ENCODE data around the gene NDUFC2.

GRCh38 chr11:78036313-78036712, 43.3 kb downstream of the NDUFC2 start:
- TF ChIP-seq UBTF (CRISPR knock-in tag; IDR thresholded peaks at IDR 0.05) (no peak), XRCC5 (optimal IDR thresholded peaks at IDR 0.05; ENCODE audit: low read length) (no peak), FOXP4 (CRISPR knock-in tag; IDR thresholded peaks at IDR 0.05) (no peak), NR2F1 (CRISPR knock-in tag; IDR thresholded peaks at IDR 0.05) (no peak), CTCF (CRISPR knock-in tag; IDR thresholded peaks at IDR 0.05) (no peak), ZNF776 (CRISPR knock-in tag; IDR thresholded peaks at IDR 0.05) (no peak), TBP (CRISPR knock-in tag; IDR thresholded peaks at IDR 0.05) (no peak), PAWR (CRISPR knock-in tag; IDR thresholded peaks at IDR 0.05; ENCODE audit: borderline replicate concordance) (no peak)
